ENCODE data around the gene GALNT11.

DNA sequence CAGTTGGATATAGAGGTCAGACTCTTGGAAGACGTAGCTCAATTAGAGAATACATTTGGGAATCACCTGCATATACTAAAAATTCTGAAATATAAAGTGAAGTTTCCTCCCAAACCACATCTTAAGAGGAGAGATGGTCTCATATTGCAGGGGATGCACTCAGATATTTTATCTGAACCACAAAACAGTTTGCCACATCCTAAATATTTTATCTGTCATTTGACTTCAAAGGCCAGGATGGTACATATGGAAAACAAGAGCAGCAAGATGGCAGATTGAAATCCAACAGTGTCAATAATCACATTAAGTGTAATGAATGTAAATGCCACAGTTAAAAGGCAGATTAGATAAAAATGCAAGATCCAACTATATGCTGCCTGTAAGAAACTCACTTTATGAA lies 97.1 kb downstream of the GALNT11 start:
- TF ChIP-seq PRDM10 (IDR thresholded peaks at IDR 0.05; ENCODE audit: partially characterized antibody) = no peak
- TF ChIP-seq NFYB (IDR thresholded peaks at IDR 0.05; ENCODE audit: extremely low read depth, insufficient read length) = no peak
- no peak for TF ChIP-seq NR2F6 (CRISPR knock-in tag; IDR thresholded peaks at IDR 0.05)
